Right lobe of liver (tissue), 6 donors: ENCODE results near the gene TTC23L. TPM values are rescaled to one million over a fixed set of nuclear protein-coding genes. Genes with fewer than 3 reads are reported as not detected.

ENCODE experiments used
- ATAC-seq, 4 donors: fragments of 200-7000 bp; cut with Tn5 transposase; one replicate each; pipeline ENCODE4 v1.9.1; 2020; ENCODE audit warnings: mild to moderate bottlenecking in 4 of 4, moderate library complexity in 4 of 4
- DNase-seq, 3 donors: peaks; one replicate each; pipeline ENCODE4 v3.0.0-alpha.2; 2020
- H3K27ac ChIP-seq, 3 donors: fragments of 200-600 bp; one replicate each; pipeline ENCODE4 v1.8.0; 2022
- H3K27me3 ChIP-seq, 2 donors: fragments of 200-600 bp; one replicate each; pipeline ENCODE4 v1.8.0; 2022
- H3K36me3 ChIP-seq, 4 donors: fragments of 200-600 bp; sonication (generic) in 1 of 4; one replicate each; pipeline versions ENCODE4 v1.5.1 to v1.8.0; 2017 to 2022; ENCODE audit warnings: control low read depth in 1 of 4
- H3K4me1 ChIP-seq, 4 donors: fragments of 200-600 bp; sonication (generic) in 1 of 4; one replicate each; pipeline versions ENCODE4 v1.5.1 to v1.8.0; 2017 to 2022; ENCODE audit warnings: control low read depth in 1 of 4
- H3K4me3 ChIP-seq, 3 donors: fragments of 200-600 bp; one replicate each; pipeline ENCODE4 v1.8.0; 2022
- H3K9me3 ChIP-seq, 4 donors: fragments of 200-600 bp; sonication (generic) in 1 of 4; one replicate each; pipeline versions ENCODE4 v1.5.1 to v1.8.0; 2017 to 2022; ENCODE audit warnings: control low read depth in 1 of 4
- CTCF ChIP-seq, 4 donors: fragments of 200-600 bp in 3 of 4; fragments of 450-650 bp in 1 of 4; IDR thresholded peaks; one replicate each; pipeline versions ENCODE4 v1.5.1 to v1.8.0; 2016 to 2022; ENCODE audit warnings: antibody characterized with exemption in 4 of 4, mild to moderate bottlenecking in 2 of 4
- POLR2A ChIP-seq: fragments of 450-650 bp; IDR thresholded peaks from one replicate; pipeline ENCODE4 v1.6.1; 2017; ENCODE audit warnings: antibody characterized with exemption, mild to moderate bottlenecking
- WGBS: methylation state at CpG from one replicate; pipeline ENCODE4 v1.1.6; 2018; ENCODE audit warnings: low coverage, low lambda C conversion rate; ENCODE audit not compliant: insufficient coverage; ENCODE audit errors: missing lambda C conversion rate; 5-methylcytosine and 5-hydroxymethylcytosine counted together
- intact Hi-C, 2 donors: fragments of 100-400 bp; cut with DNase I; formaldehyde crosslinking; loops; one replicate each; pipeline versions ENCODE4 v1.11.2 to v1.14.1; 2022
- total RNA-seq, 6 experiments: library from RNA; depleted of rRNA in 2 of 6; stranded (reverse); fragments of >200 nt in 2 of 6; fragmentation: NEBNext Ultra II Directional in 3 of 6; extraction: Animal tissue kit (Norgen Biotek cat#: 25700) in 3 of 6; gene quantifications; one replicate each; pipeline versions ENCODE4 v1.1.0 to v1.2.4, GENCODE V29; 2016 to 2023
- donor health status: DM: no; HTN: yes; CAD: no.
- donor health status: DM: no; HTN: no; CAD: no.
- donor health status: DM: no; HTN: no; CAD: no.
- donor health status: DM: no; HTN: yes; CAD: no.
- donor health status: DM: no; HTN: yes; CAD: no.

Gene TTC23L
- total RNA-seq, 6 experiments from 2014 or later, result 0.15 to 0.51 TPM; not detected in 4

- intact Hi-C loops, result no loop called here
- ATAC-seq (no peak), DNase-seq (no peak)
- WGBS, result 92% methylated on average over 1 of the region's 1 CpG
- TF ChIP-seq POLR2A (no peak), CTCF (IDR thresholded peaks at IDR 0.05) (no peak)
- Histone ChIP-seq H3K4me3 (no peak overlapping the region), H3K36me3 (peaks cover 0 to 11% (median 0%) of the 10 kb centered on the region in 4 donors), H3K4me1 (no peaks in the 10 kb centered on the region), H3K27me3 (no peaks in the 10 kb centered on the region), H3K27ac (no peak overlapping the region), H3K9me3 (no peaks in the 10 kb centered on the region)
Measured at GRCh38 chr5:34811706-34812105, 27.3 kb upstream of the TTC23L start.

GRCh38 chr5:34813509-34813908, 25.5 kb upstream of the TTC23L start:
- Histone ChIP-seq H3K36me3 (peaks cover 0 to 15% (median 0%) of the 10 kb centered on the region in 4 donors), H3K27ac (no peak overlapping the region), H3K9me3 (no peaks in the 10 kb centered on the region), H3K4me3 (no peak overlapping the region), H3K4me1 (no peaks in the 10 kb centered on the region), H3K27me3 (no peaks in the 10 kb centered on the region)
- ATAC-seq (no peak), DNase-seq (no peak)
- 79% methylated on average over 3 of the region's 3 CpGs for WGBS
- intact Hi-C loops, result no loop called here
- TF ChIP-seq CTCF (IDR thresholded peaks at IDR 0.05), result no peak
- no peak for TF ChIP-seq POLR2A

- H3K27ac ChIP-seq, result no peak overlapping the region
- intact Hi-C loops, result no loop called here
- TF ChIP-seq POLR2A (no peak), CTCF (IDR thresholded peaks at IDR 0.05) (no peak)
- DNase-seq (no peak), ATAC-seq (no peak)
- H3K27me3 ChIP-seq, result no peaks in the 10 kb centered on the region
- 87% methylated on average over 3 of the region's 3 CpGs for WGBS
- H3K9me3 ChIP-seq, result no peaks in the 10 kb centered on the region
- no peaks in the 10 kb centered on the region for H3K4me1 ChIP-seq
- peaks cover 0 to 17% (median under 1%) of the 10 kb centered on the region in 4 donors for H3K36me3 ChIP-seq
- no peak overlapping the region for H3K4me3 ChIP-seq
Measured at GRCh38 chr5:34817558-34818351, 21.2 kb upstream of the TTC23L start.

GRCh38 chr5:34818717-34819116, 20.2 kb upstream of the TTC23L start:
- H3K36me3 ChIP-seq, result peaks cover 0 to 27% (median 6%) of the 10 kb centered on the region in 4 donors

More at GRCh38 chr5:34818717-34819116, 20.2 kb upstream of the TTC23L start:
- H3K4me3 ChIP-seq, result no peak overlapping the region
- TF ChIP-seq CTCF (IDR thresholded peaks at IDR 0.05) (no peak), POLR2A (no peak)
- H3K27me3 ChIP-seq, result no peaks in the 10 kb centered on the region
- intact Hi-C loops, result no loop called here
- WGBS, result 87% methylated on average over 3 of the region's 3 CpGs
- no peaks in the 10 kb centered on the region for H3K4me1 ChIP-seq
- DNase-seq, result no peak
- H3K27ac ChIP-seq, result no peak overlapping the region
- H3K9me3 ChIP-seq, result no peaks in the 10 kb centered on the region
- ATAC-seq, result no peak
